ENCODE measurements around the gene RASSF1.

GRCh38 chr3:50372349-50372748, 31.7 kb upstream of the RASSF1 start:
- TF ChIP-seq CTCF (conservative IDR thresholded peaks at IDR 0.05; ENCODE audit: low read depth, low read length) (no peak), EZH2phosphoT487 (IDR thresholded peaks at IDR 0.05; ENCODE audit: borderline replicate concordance, low read length) (no peak), EZH2 (IDR thresholded peaks at IDR 0.05; ENCODE audit: low read length, unreplicated experiment) (no peak)

Measured in PC-3 (cell line).